GM23248 (cell line): ENCODE data around the gene LPA. TPM values are rescaled to one million over a fixed set of nuclear protein-coding genes. Genes with fewer than 3 reads are reported as not detected.

ENCODE experiments used
- DNase-seq: peaks from one replicate; pipeline ENCODE4 v3.0.0-alpha.2; 2015
- H2AFZ ChIP-seq: fragments of 200-600 bp; sonication (generic); 2 replicates; pipeline ENCODE4 v1.6.1; 2016; ENCODE audit warnings: antibody characterized with exemption
- H3F3A ChIP-seq: fragments of 200-600 bp; sonication (generic); 2 replicates; pipeline ENCODE4 v1.6.1; 2016; ENCODE audit warnings: mild to moderate bottlenecking, antibody characterized with exemption, mixed run types; ENCODE audit not compliant: insufficient read depth
- H3K27ac ChIP-seq: fragments of 200-600 bp; sonication (generic); 2 replicates; pipeline ENCODE4 v1.5.1; 2016; ENCODE audit warnings: mild to moderate bottlenecking
- H3K27me3 ChIP-seq: fragments of 200-600 bp; sonication (generic); replicated peaks from 2 replicates; pipeline ENCODE4 v1.6.1; 2016; ENCODE audit warnings: mild to moderate bottlenecking; ENCODE audit not compliant: insufficient read depth
- H3K36me3 ChIP-seq: fragments of 200-600 bp; sonication (generic); 2 replicates; pipeline ENCODE4 v1.6.1; 2016; ENCODE audit warnings: low read depth, mild to moderate bottlenecking
- H3K4me1 ChIP-seq: fragments of 200-600 bp; sonication (generic); 2 replicates; pipeline ENCODE4 v1.6.1; 2016; ENCODE audit warnings: mild to moderate bottlenecking; ENCODE audit not compliant: insufficient read depth
- H3K4me2 ChIP-seq: fragments of 200-600 bp; sonication (generic); one replicate; pipeline ENCODE4 v1.6.1; 2016; ENCODE audit warnings: mild to moderate bottlenecking; ENCODE audit not compliant: unreplicated experiment
- H3K4me3 ChIP-seq: fragments of 200-600 bp; sonication (generic); 2 replicates; pipeline ENCODE4 v1.5.1; 2016; ENCODE audit warnings: mild to moderate bottlenecking
- H3K79me2 ChIP-seq: fragments of 200-600 bp; sonication (generic); 2 replicates; pipeline ENCODE4 v1.6.1; 2016; ENCODE audit warnings: mild to moderate bottlenecking; ENCODE audit not compliant: insufficient read depth
- H3K9ac ChIP-seq: fragments of 200-600 bp; sonication (generic); 2 replicates; pipeline ENCODE4 v1.6.1; 2016; ENCODE audit warnings: mild to moderate bottlenecking
- H3K9me2 ChIP-seq: fragments of 200-600 bp; sonication (generic); 2 replicates; pipeline ENCODE4 v1.6.1; 2016; ENCODE audit warnings: mixed run types, mild to moderate bottlenecking, moderate library complexity; ENCODE audit not compliant: insufficient read depth
- H3K9me3 ChIP-seq: fragments of 200-600 bp; sonication (generic); one replicate; pipeline ENCODE4 v1.6.1; 2017; ENCODE audit warnings: low read depth
- H4K20me1 ChIP-seq: fragments of 200-600 bp; sonication (generic); 2 replicates; pipeline ENCODE4 v1.6.0; 2016; ENCODE audit not compliant: insufficient read depth
- EZH2 ChIP-seq: fragments of 200-600 bp; sonication (generic); IDR thresholded peaks from 2 replicates; pipeline ENCODE4 v1.6.1; 2018; ENCODE audit warnings: antibody characterized with exemption, mild to moderate bottlenecking; ENCODE audit not compliant: insufficient read depth, poor library complexity, severe bottlenecking
- EZH2phosphoT487 ChIP-seq: fragments of 200-600 bp; sonication (generic); IDR thresholded peaks from 2 replicates; pipeline ENCODE4 v1.6.1; 2018; ENCODE audit warnings: antibody characterized with exemption, moderate library complexity, mild to moderate bottlenecking, low read depth; ENCODE audit not compliant: insufficient read depth
- WGBS, 2 experiments: methylation state at CpG; one replicate each; pipeline ENCODE4 v1.1.6; 2015 to 2017; ENCODE audit warnings: low lambda C conversion rate in 2 of 2, low coverage in 1 of 2; ENCODE audit errors: missing lambda C conversion rate in 2 of 2; 5-methylcytosine and 5-hydroxymethylcytosine counted together
- in situ Hi-C: fragments of 300-500 bp; cut with MboI; formaldehyde crosslinking; loops from 2 replicates; pipeline ENCODE4 v1.15.0; 2020
- polyA plus RNA-seq: library from polyadenylated mRNA; unstranded; fragments of >200 nt; fragmentation: Nextera tagmentation; extraction: Ambion mirVana; gene quantifications from 2 replicates; pipeline ENCODE4 v1.2.1, GENCODE V29; 2016
- total RNA-seq: library from RNA; depleted of rRNA; stranded (reverse); fragments of >200 nt; shearing (Covaris generic); gene quantifications from 2 replicates; pipeline ENCODE4 v1.2.3, GENCODE V29; 2014

LPA gene
- total and polyA plus RNA-seq, 2 experiments from 2014 or later: not detected

GRCh38 chr6:160519603-160520042, 144.5 kb downstream of the LPA start:
- in situ Hi-C loops: loop anchor here (25.0 kb wide), 1 partner anchor 843 kb away; no protein-coding TSS in a partner anchor
- H2AFZ ChIP-seq: peak overlapping the region; percentile 86
- DNase-seq: no peak
- H3K4me3 ChIP-seq: peak overlapping the region; percentile 79
- no peaks in the 10 kb centered on the region for H3K9me3 ChIP-seq
- no peaks in the 10 kb centered on the region for H3K79me2 ChIP-seq
- peak overlapping the region; percentile 77 for H3K9ac ChIP-seq
- no peaks in the 10 kb centered on the region for H3K4me1 ChIP-seq
- H4K20me1 ChIP-seq: no peaks in the 10 kb centered on the region
- no peak overlapping the region for H3K27ac ChIP-seq
- no peaks in the 10 kb centered on the region for H3F3A ChIP-seq
- peak overlapping the region; percentile 59 for H3K4me2 ChIP-seq
- H3K27me3 ChIP-seq: no peaks in the 10 kb centered on the region
- no peaks in the 10 kb centered on the region for H3K36me3 ChIP-seq
- H3K9me2 ChIP-seq: no peaks in the 10 kb centered on the region
- no peak for TF ChIP-seq EZH2
- no peak for TF ChIP-seq EZH2phosphoT487
- 27 to 30% methylated on average over 8 of the region's 8 CpGs for WGBS, 2 experiments

- H4K20me1 ChIP-seq: no peaks in the 10 kb centered on the region
- TF ChIP-seq EZH2phosphoT487: no peak
- no peak for TF ChIP-seq EZH2
- 78 to 83% methylated on average over 4 of the region's 4 CpGs for WGBS, 2 experiments
- no peaks in the 10 kb centered on the region for H3K79me2 ChIP-seq
- H3K36me3 ChIP-seq: no peaks in the 10 kb centered on the region
- no peak for DNase-seq
- H3K4me1 ChIP-seq: no peaks in the 10 kb centered on the region
- H3F3A ChIP-seq: no peaks in the 10 kb centered on the region
- no peak overlapping the region for H3K4me2 ChIP-seq
- in situ Hi-C loops: loop anchor here (25.0 kb wide), 1 partner anchor 843 kb away; no protein-coding TSS in a partner anchor
- H3K9ac ChIP-seq: no peak overlapping the region
- no peaks in the 10 kb centered on the region for H3K9me2 ChIP-seq
- no peak overlapping the region; the same call in 1 of the 2 replicates for H2AFZ ChIP-seq
- no peaks in the 10 kb centered on the region for H3K27me3 ChIP-seq
- H3K4me3 ChIP-seq: no peak overlapping the region
- no peaks in the 10 kb centered on the region for H3K9me3 ChIP-seq
- H3K27ac ChIP-seq: no peak overlapping the region
These were observed 144.9 kb downstream of the LPA start for GRCh38 chr6:160519133-160519532.

- WGBS, 2 experiments: 19 to 22% methylated on average over 3 of the region's 3 CpGs
- peak; percentile 24 for DNase-seq
- no peaks in the 10 kb centered on the region for H3K36me3 ChIP-seq
- H3K4me2 ChIP-seq: no peak overlapping the region
- no peak overlapping the region for H2AFZ ChIP-seq
- H3K4me3 ChIP-seq: no peak overlapping the region
- H3K27ac ChIP-seq: no peak overlapping the region
- no peaks in the 10 kb centered on the region for H4K20me1 ChIP-seq
- in situ Hi-C loops: loop anchor here (25.0 kb wide), 1 partner anchor 848 kb away; no protein-coding TSS in a partner anchor
- H3K9me3 ChIP-seq: no peaks in the 10 kb centered on the region
- H3K79me2 ChIP-seq: no peaks in the 10 kb centered on the region
- no peaks in the 10 kb centered on the region for H3K27me3 ChIP-seq
- TF ChIP-seq EZH2 (no peak), EZH2phosphoT487 (no peak)
- no peaks in the 10 kb centered on the region for H3K9me2 ChIP-seq
- no peaks in the 10 kb centered on the region for H3F3A ChIP-seq
- H3K9ac ChIP-seq: no peak overlapping the region
- no peaks in the 10 kb centered on the region for H3K4me1 ChIP-seq
These were observed 150.2 kb downstream of the LPA start for GRCh38 chr6:160513836-160514235.

GRCh38 chr6:160510976-160511617, 153.0 kb downstream of the LPA start:
- 79% methylated on average over 4 of the region's 4 CpGs for WGBS, 2 experiments
- no peaks in the 10 kb centered on the region for H3K4me1 ChIP-seq
- no peaks in the 10 kb centered on the region for H3K36me3 ChIP-seq
- H3K79me2 ChIP-seq: no peaks in the 10 kb centered on the region
- H3K27me3 ChIP-seq: no peaks in the 10 kb centered on the region
- no peaks in the 10 kb centered on the region for H3F3A ChIP-seq
- no peak for DNase-seq
- H3K9me3 ChIP-seq: no peaks in the 10 kb centered on the region
- TF ChIP-seq EZH2 (no peak), EZH2phosphoT487 (no peak)
- in situ Hi-C loops: loop anchor here (25.0 kb wide), 1 partner anchor 851 kb away; no protein-coding TSS in a partner anchor
- H3K9me2 ChIP-seq: no peaks in the 10 kb centered on the region
- H3K4me3 ChIP-seq: no peak overlapping the region
- H3K27ac ChIP-seq: no peak overlapping the region
- H3K4me2 ChIP-seq: no peak overlapping the region
- H2AFZ ChIP-seq: no peak overlapping the region
- no peak overlapping the region for H3K9ac ChIP-seq
- H4K20me1 ChIP-seq: no peaks in the 10 kb centered on the region
